DOHH2 (cell line): ENCODE data around the gene PPFIBP1.

Experiments used
- H3F3A ChIP-seq: fragments of 200-600 bp; sonication (generic), shearing (Covaris generic); 2 replicates; pipeline ENCODE4 v1.6.0; 2016; ENCODE audit warnings: antibody characterized with exemption, mild to moderate bottlenecking; ENCODE audit not compliant: control insufficient read depth, insufficient read depth
- H3K27ac ChIP-seq: fragments of 200-600 bp; sonication (generic); 2 replicates; pipeline ENCODE4 v1.5.1; 2014; ENCODE audit warnings: low read depth, mild to moderate bottlenecking, low read length, moderate library complexity
- H3K27me3 ChIP-seq: fragments of 200-600 bp; sonication (generic); 2 replicates; pipeline ENCODE4 v1.6.1; 2014; ENCODE audit warnings: mild to moderate bottlenecking, low read length, mixed read lengths; ENCODE audit not compliant: control insufficient read depth
- H3K36me3 ChIP-seq: fragments of 200-600 bp; sonication (generic); 2 replicates; pipeline ENCODE4 v1.6.1; 2014; ENCODE audit warnings: mild to moderate bottlenecking, low read length, moderate library complexity, mixed read lengths; ENCODE audit not compliant: control insufficient read depth
- H3K4me1 ChIP-seq: fragments of 200-600 bp; sonication (generic); 2 replicates; pipeline ENCODE4 v1.6.1; 2014; ENCODE audit warnings: mild to moderate bottlenecking, low read length, mixed read lengths; ENCODE audit not compliant: control insufficient read depth
- H3K4me2 ChIP-seq: fragments of 200-600 bp; sonication (generic); 2 replicates; pipeline ENCODE4 v1.6.0; 2014; ENCODE audit warnings: mild to moderate bottlenecking, low read length, moderate library complexity
- H3K4me3 ChIP-seq: fragments of 200-600 bp; sonication (generic); 2 replicates; pipeline ENCODE4 v1.5.1; 2014; ENCODE audit warnings: mild to moderate bottlenecking, low read length, mixed read lengths
- H3K79me2 ChIP-seq: fragments of 200-600 bp; sonication (generic); 2 replicates; pipeline ENCODE4 v1.6.1; 2014; ENCODE audit warnings: mild to moderate bottlenecking, low read length, mixed read lengths; ENCODE audit not compliant: control insufficient read depth
- H3K9me2 ChIP-seq: fragments of 200-600 bp; sonication (generic); replicated peaks from 2 replicates; pipeline ENCODE4 v1.6.1; 2014; ENCODE audit warnings: mild to moderate bottlenecking, low read length, mixed read lengths; ENCODE audit not compliant: control insufficient read depth
- H3K9me3 ChIP-seq: fragments of 200-600 bp; sonication (generic); 2 replicates; pipeline ENCODE4 v1.6.1; 2014; ENCODE audit warnings: antibody characterized with exemption, low read length, mixed read lengths; ENCODE audit not compliant: control insufficient read depth, insufficient read depth
- H4K20me1 ChIP-seq: fragments of 200-600 bp; sonication (generic); 2 replicates; pipeline ENCODE4 v1.6.0; 2014; ENCODE audit warnings: low read depth, mild to moderate bottlenecking, antibody characterized with exemption, low read length, moderate library complexity; ENCODE audit not compliant: control insufficient read depth, insufficient read depth
- EZH2phosphoT487 ChIP-seq: fragments of 200-600 bp; sonication (generic); IDR thresholded peaks from 2 replicates; pipeline ENCODE4 v1.6.1; 2017; ENCODE audit warnings: borderline replicate concordance, mild to moderate bottlenecking, antibody characterized with exemption, low read length, moderate library complexity, mixed read lengths
- TF ChIP-seq, protein P1 (sequence below): fragments of 200-600 bp; sonication (generic); IDR thresholded peaks from one replicate; pipeline ENCODE4 v1.5.1; 2014; ENCODE audit warnings: antibody characterized with exemption, mild to moderate bottlenecking, low read depth, low read length; ENCODE audit not compliant: poor library complexity, severe bottlenecking

PPFIBP1 gene

GRCh38 chr12:27571463-27571862 is 47.5 kb downstream of the PPFIBP1 start:
- Histone ChIP-seq H3F3A (no peaks in the 10 kb centered on the region), H3K79me2 (no peaks in the 10 kb centered on the region), H3K9me3 (no peaks in the 10 kb centered on the region), H4K20me1 (no peaks in the 10 kb centered on the region), H3K27me3 (no peaks in the 10 kb centered on the region), H3K36me3 (no peaks in the 10 kb centered on the region), H3K9me2 (no peaks in the 10 kb centered on the region), H3K4me3 (no peak overlapping the region), H3K4me1 (0 out of 2 replicates have a peak, but pooled peaks cover 4% of the 10 kb centered on the region), H3K27ac (no peak overlapping the region), H3K4me2 (no peak overlapping the region)
- TF ChIP-seq, protein P1, sequence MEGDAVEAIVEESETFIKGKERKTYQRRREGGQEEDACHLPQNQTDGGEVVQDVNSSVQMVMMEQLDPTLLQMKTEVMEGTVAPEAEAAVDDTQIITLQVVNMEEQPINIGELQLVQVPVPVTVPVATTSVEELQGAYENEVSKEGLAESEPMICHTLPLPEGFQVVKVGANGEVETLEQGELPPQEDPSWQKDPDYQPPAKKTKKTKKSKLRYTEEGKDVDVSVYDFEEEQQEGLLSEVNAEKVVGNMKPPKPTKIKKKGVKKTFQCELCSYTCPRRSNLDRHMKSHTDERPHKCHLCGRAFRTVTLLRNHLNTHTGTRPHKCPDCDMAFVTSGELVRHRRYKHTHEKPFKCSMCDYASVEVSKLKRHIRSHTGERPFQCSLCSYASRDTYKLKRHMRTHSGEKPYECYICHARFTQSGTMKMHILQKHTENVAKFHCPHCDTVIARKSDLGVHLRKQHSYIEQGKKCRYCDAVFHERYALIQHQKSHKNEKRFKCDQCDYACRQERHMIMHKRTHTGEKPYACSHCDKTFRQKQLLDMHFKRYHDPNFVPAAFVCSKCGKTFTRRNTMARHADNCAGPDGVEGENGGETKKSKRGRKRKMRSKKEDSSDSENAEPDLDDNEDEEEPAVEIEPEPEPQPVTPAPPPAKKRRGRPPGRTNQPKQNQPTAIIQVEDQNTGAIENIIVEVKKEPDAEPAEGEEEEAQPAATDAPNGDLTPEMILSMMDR: no peak
- TF ChIP-seq EZH2phosphoT487: no peak

DNA sequence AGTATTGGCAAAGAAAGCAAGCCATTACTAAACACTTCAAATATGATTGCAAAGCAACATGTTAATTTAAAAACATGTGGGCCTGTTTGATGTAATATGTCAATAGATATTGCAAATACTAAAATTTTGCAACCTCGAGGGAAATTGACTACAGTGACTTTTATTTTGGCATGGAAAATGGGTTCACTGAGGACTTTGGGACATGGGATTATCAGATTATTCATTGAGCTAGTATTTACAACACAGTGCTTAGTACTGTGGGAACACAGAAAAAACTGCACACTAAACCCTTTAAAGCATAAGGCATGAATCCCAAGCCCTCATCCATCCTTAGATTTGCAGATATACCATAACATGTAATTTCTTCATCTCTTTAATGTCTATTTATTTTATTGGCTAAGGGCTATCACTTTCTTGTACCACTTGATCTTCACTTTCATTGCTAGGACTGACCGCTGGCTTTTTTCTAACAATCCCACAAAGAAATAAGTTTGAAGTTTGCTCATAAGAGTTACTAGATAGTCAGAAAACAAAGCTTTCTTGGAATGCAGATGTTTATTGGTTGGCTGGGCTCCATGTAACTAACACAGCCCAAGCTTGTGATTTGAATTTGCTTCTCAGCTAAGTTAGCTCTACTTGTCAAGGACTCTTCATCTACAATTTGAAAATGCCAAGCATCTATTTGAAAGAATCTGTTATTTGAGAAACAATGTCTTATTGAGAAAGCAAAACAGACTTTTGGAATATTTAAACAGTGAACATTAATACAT is 48.7 kb downstream of the PPFIBP1 start:
- Histone ChIP-seq H3F3A (no peaks in the 10 kb centered on the region), H3K9me2 (no peaks in the 10 kb centered on the region), H4K20me1 (no peaks in the 10 kb centered on the region), H3K4me3 (no peak overlapping the region), H3K27me3 (no peaks in the 10 kb centered on the region), H3K9me3 (no peaks in the 10 kb centered on the region), H3K4me2 (no peak overlapping the region), H3K27ac (no peak overlapping the region), H3K79me2 (no peaks in the 10 kb centered on the region), H3K4me1 (0 out of 2 replicates have a peak, but pooled peaks cover 4% of the 10 kb centered on the region), H3K36me3 (no peaks in the 10 kb centered on the region)
- TF ChIP-seq, protein P1: no peak
- TF ChIP-seq EZH2phosphoT487: no peak

DNA sequence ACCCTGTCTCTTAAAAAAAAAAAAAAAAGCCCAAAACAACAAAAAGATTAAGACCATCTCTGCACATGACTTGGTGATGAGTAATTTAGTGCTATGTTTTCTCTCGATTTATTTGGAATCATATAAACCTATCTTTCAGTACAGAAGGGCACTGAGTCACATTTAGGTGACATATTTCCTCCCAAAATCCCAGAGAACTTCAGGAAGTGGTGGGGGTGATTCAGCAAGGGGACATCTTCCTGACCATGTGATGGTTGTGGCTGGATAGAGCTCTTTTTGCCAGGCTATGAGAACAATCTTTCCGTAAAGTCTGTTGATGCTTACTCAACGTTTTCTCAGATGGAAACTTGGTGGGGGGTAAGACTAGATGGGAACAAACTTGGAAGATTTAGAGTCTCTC is 50.0 kb downstream of the PPFIBP1 start:
- H3K4me2 ChIP-seq: no peak overlapping the region
- H3K9me2 ChIP-seq: no peaks in the 10 kb centered on the region
- H3K79me2 ChIP-seq: no peaks in the 10 kb centered on the region
- no peak overlapping the region for H3K4me3 ChIP-seq
- 0 out of 2 replicates have a peak, but pooled peaks cover 4% of the 10 kb centered on the region for H3K4me1 ChIP-seq
- H3K9me3 ChIP-seq: no peaks in the 10 kb centered on the region
- TF ChIP-seq, protein P1: no peak
- no peak for TF ChIP-seq EZH2phosphoT487
- H3K36me3 ChIP-seq: no peaks in the 10 kb centered on the region
- no peaks in the 10 kb centered on the region for H3K27me3 ChIP-seq
- H3K27ac ChIP-seq: no peak overlapping the region
- H4K20me1 ChIP-seq: no peaks in the 10 kb centered on the region
- H3F3A ChIP-seq: no peaks in the 10 kb centered on the region
